GM15510 (cell line): ENCODE data around the gene BLM.

ENCODE experiments used
- POLR2A ChIP-seq: IDR thresholded peaks from 3 replicates; pipeline ENCODE4 v1.6.1; 2011; ENCODE audit warnings: borderline replicate concordance; ENCODE audit not compliant: insufficient read length; ENCODE audit errors: extremely low read depth

BLM gene

DNA sequence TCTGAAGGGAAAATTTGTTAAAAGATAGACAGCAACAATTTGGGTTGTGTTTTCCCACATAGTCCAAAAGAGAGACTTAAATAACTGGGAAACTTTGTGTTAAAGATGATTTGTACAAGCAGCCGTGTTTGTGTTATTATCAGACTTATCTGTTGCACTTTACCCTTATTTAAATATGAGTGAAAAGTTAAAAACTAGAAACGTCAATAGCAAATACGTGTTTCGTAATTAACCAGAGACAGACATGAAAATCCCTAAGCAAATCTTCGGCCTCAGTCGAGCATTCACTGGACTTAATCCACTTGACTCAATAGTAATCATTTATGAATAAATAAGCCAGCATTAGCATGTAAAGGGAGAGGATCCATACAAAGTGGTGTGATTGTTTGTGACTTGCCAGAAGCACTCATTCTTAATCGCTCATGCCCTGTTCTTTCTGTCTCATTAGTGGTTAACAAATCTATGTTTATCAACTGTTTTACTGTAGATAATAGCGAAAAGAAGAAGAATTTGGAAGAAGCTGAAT, 34.2 kb downstream of the BLM start:
- TF ChIP-seq POLR2A = no peak

GRCh38 chr15:90756916-90757315, 39.8 kb downstream of the BLM start:
- no peak for TF ChIP-seq POLR2A

- TF ChIP-seq POLR2A = no peak
These were observed 40.3 kb downstream of the BLM start for GRCh38 chr15:90757461-90757860.

GRCh38 chr15:90760661-90761232, 43.6 kb downstream of the BLM start:
- TF ChIP-seq POLR2A = no peak

GRCh38 chr15:90761629-90762028, 44.5 kb downstream of the BLM start:
- no peak for TF ChIP-seq POLR2A

GRCh38 chr15:90762109-90762508, 45.0 kb downstream of the BLM start:
- no peak for TF ChIP-seq POLR2A

GRCh38 chr15:90763366-90764099, 46.4 kb downstream of the BLM start:
- no peak for TF ChIP-seq POLR2A

GRCh38 chr15:90765531-90765930, 48.4 kb downstream of the BLM start:
- no peak for TF ChIP-seq POLR2A

- TF ChIP-seq POLR2A = no peak
These were observed 48.8 kb downstream of the BLM start for GRCh38 chr15:90765966-90766365.

DNA sequence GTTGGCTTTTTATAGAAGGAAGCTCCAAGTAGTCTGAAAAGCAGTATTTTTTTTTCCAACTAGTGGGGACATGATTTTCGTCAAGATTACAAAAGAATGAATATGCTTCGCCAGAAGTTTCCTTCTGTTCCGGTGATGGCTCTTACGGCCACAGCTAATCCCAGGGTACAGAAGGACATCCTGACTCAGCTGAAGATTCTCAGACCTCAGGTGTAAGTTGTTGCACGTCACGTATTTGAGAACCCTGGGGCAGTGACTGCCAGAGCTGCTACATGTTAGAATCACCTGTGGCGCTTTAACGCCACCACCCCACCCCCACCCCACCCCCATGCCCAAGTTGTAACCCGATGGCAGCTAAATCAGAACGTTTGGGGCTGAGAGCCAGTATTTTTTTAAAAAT, 52.2 kb downstream of the BLM start:
- TF ChIP-seq POLR2A = no peak

DNA sequence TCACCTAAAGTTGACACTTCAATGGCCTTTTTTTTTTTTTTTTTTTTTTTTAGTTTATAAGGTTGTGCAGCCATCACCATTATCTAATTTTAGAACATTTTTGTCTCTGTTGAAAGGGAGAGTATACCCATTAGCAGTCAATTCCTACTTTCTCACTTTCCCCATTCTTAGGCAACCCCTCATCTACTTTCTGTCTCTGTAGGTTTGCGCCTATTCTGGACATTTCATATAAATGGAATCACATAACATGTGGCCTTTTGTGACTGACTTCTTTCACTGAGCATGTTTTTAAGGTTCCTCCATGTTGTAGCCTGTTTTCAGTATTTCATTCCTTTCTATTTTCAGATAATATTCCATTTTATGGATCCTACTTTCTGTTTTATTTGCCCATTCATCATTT, 56.3 kb downstream of the BLM start:
- TF ChIP-seq POLR2A = no peak

DNA sequence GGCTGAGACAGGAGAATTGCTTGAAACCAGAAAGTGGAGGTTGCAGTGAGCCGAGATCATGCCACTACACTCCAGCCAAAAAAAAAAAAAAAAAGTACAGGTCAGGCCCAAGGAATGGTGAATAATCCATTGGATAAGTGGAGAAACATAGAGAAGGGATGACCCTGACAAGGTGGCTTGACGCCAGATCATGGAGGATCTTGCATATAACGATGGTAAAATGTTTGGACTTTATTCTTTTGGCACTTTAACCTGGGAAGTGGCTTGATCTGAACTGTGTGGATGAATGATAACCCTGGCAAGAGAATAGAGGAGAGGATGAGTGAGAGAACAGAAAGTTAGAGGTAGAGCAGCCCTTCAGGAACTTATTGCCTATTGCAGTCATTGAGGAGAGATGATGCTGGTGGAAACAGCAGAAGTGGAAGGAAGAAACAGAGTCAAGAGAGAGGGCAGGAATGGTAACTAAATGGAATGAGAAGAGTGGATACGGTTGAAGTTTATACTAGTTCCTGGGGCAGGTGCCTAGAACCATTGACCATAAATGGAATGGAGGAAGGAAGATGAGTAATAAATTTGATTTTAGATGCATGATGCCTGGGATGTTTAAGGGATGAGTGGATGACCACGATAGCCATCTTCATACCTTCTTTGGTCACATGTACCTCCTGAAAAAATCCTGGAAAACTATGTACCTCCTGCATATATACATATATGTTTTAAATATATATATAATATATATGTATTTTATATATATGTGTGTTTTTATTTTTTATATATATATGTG, 57.8 kb downstream of the BLM start:
- TF ChIP-seq POLR2A = no peak

- TF ChIP-seq POLR2A = no peak
These were observed 63.8 kb downstream of the BLM start for GRCh38 chr15:90780916-90781315.

DNA sequence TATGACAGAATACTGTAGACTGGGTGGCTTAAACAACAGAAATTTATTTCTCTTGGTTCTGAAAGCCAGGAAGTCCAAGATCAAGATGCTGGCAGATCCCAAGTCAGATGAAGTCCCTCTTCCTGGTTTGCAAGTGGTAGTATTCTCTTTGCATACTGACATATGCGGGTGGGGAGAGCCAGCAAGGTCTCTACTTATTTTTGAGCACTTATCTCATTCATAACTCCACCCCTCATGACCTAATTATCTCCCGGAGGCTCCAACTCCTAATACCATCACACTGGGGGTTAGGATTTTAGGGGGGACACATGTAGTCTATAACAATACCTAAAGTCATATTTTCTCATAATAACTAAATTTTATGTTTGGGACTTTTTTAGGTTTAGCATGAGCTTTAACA, 65.3 kb downstream of the BLM start:
- TF ChIP-seq POLR2A = no peak

GRCh38 chr15:90787881-90788280, 70.7 kb downstream of the BLM start:
- no peak for TF ChIP-seq POLR2A
